ENCODE measurements around the gene ABCF2. TPM values are rescaled to one million over a fixed set of nuclear protein-coding genes. Genes with fewer than 3 reads are reported as not detected.

Gene ABCF2
- total RNA-seq, 1 donor: 32.3 TPM

GRCh38 chr7:151197932-151198331, 29.1 kb downstream of the ABCF2 start:
- no peak for DNase-seq (ENCODE audit: low read depth in 2 of 3, low spot score in 2 of 3)

- no peak for DNase-seq (ENCODE audit: low read depth in 2 of 3, low spot score in 2 of 3)
Measured at GRCh38 chr7:151195616-151196450, 31.2 kb downstream of the ABCF2 start.

- no peak for DNase-seq (ENCODE audit: low read depth in 2 of 3, low spot score in 2 of 3)
Measured at GRCh38 chr7:151194188-151194587, 32.8 kb downstream of the ABCF2 start.

- DNase-seq (ENCODE audit: low read depth in 2 of 3, low spot score in 2 of 3): no peak
Measured at GRCh38 chr7:151193203-151193978, 33.6 kb downstream of the ABCF2 start.

- DNase-seq (ENCODE audit: low read depth in 2 of 3, low spot score in 2 of 3): no peak
Measured at GRCh38 chr7:151192002-151192539, 34.9 kb downstream of the ABCF2 start.

- no peak for DNase-seq (ENCODE audit: low read depth in 2 of 3, low spot score in 2 of 3)
Measured at GRCh38 chr7:151191544-151191943, 35.5 kb downstream of the ABCF2 start.

- DNase-seq (ENCODE audit: low read depth in 2 of 3, low spot score in 2 of 3): no peak
Measured at GRCh38 chr7:151189038-151189437, 38.0 kb downstream of the ABCF2 start.

GRCh38 chr7:151188252-151188542, 38.8 kb downstream of the ABCF2 start:
- DNase-seq (ENCODE audit: low read depth in 2 of 3, low spot score in 2 of 3): no peak

GRCh38 chr7:151187409-151188251, 39.4 kb downstream of the ABCF2 start:
- DNase-seq (ENCODE audit: low read depth in 2 of 3, low spot score in 2 of 3): no peak

GRCh38 chr7:151186640-151187408, 40.2 kb downstream of the ABCF2 start, which contains the start of gene ASB10:
ASB10 (minus strand) TSS chr7:151187250; CDS start chr7:151187130, 120 bp downstream.
- no peak for DNase-seq (ENCODE audit: low read depth in 2 of 3, low spot score in 2 of 3)

GRCh38 chr7:151185762-151186639, 41.0 kb downstream of the ABCF2 start:
- DNase-seq (ENCODE audit: low read depth in 2 of 3, low spot score in 2 of 3): no peak

- no peak for DNase-seq (ENCODE audit: low read depth in 2 of 3, low spot score in 2 of 3)
Measured at GRCh38 chr7:151181011-151181431, 46.0 kb downstream of the ABCF2 start.

- no peak for DNase-seq (ENCODE audit: low read depth in 2 of 3, low spot score in 2 of 3)
Measured at GRCh38 chr7:151179946-151180345, 47.1 kb downstream of the ABCF2 start.

- DNase-seq (ENCODE audit: low read depth in 2 of 3, low spot score in 2 of 3): no peak
Measured at GRCh38 chr7:151179287-151179860, 47.6 kb downstream of the ABCF2 start.

- no peak for DNase-seq (ENCODE audit: low read depth in 2 of 3, low spot score in 2 of 3)
Measured at GRCh38 chr7:151178831-151179230, 48.2 kb downstream of the ABCF2 start.

GRCh38 chr7:151178236-151178635, 48.8 kb downstream of the ABCF2 start:
- DNase-seq (ENCODE audit: low read depth in 2 of 3, low spot score in 2 of 3): no peak

- DNase-seq (ENCODE audit: low read depth in 2 of 3, low spot score in 2 of 3): no peak
Measured at GRCh38 chr7:151177310-151177709, 49.7 kb downstream of the ABCF2 start.

GRCh38 chr7:151176401-151176800, 50.6 kb downstream of the ABCF2 start:
- DNase-seq (ENCODE audit: low read depth in 2 of 3, low spot score in 2 of 3): no peak
